GM21381 (cell line): Measurements from ENCODE around the gene TRAF3.
"Not testable (repeated sequence)": the region's sequence is repeated elsewhere in the genome, so short reads cannot be mapped to it uniquely, and the experiment has no call there.

Experiments
- ATAC-seq: cut with Tn5 transposase; IDR thresholded peaks from one replicate; pipeline ENCODE4 v1.9.1; 2021; ENCODE audit warnings: mild to moderate bottlenecking, moderate library complexity; ENCODE audit not compliant: unreplicated experiment

The TRAF3 gene

GRCh38 chr14:102918438-102918837 lies 141.2 kb downstream of the TRAF3 start:
- ATAC-seq: no peak

DNA sequence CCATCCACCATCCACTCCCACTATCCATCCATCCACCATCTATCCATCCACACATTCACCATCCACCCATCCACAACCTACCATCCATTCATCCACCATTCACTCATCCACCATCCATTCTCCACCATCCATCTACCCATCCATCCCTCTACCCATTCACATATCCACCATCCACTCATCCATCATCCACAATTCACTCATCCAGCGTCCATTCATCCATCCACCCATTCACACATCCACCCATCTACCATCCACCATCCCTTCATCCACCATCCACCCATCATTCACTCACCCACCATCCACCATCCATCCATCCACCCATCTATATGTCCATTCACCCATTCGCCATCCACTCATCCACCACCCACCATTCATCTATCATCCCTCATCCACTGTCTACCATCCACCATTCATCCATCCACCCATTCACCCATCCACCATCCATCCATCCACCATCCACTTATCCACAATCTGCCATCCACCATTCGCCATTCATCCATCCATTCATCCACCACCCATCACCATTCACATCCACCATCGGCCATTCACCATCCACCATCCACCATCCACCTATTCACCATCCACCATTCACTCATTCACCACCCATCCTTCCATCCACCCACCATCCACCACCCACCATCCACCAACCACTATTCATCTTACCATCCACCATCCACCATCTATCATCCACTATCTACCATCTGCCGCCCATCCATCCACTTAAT lies 143.2 kb downstream of the TRAF3 start:
- ATAC-seq: no peak

DNA sequence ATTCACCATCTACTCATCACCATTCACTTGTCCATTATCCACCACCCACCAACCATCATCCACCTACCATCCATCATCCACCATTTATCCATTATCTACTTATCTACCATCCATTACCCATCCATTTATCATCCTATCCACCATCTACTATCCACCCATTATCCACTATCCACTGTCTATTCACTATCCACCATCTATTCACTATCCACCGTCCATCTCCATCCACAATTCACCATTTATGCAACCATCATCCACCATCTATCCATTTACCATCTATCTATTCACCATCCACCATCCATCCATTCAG lies 143.7 kb downstream of the TRAF3 start:
- no peak for ATAC-seq

GRCh38 chr14:102922490-102923200 lies 145.4 kb downstream of the TRAF3 start, which contains the start of gene AMN:
AMN (plus strand) TSS chr14:102922663; CDS start chr14:102922689, 26 bp downstream.
- ATAC-seq: no peak

- ATAC-seq: no peak
Measured at GRCh38 chr14:102923201-102923924, 146.1 kb downstream of the TRAF3 start.

GRCh38 chr14:102923925-102924486 lies 146.8 kb downstream of the TRAF3 start:
- ATAC-seq: no peak

DNA sequence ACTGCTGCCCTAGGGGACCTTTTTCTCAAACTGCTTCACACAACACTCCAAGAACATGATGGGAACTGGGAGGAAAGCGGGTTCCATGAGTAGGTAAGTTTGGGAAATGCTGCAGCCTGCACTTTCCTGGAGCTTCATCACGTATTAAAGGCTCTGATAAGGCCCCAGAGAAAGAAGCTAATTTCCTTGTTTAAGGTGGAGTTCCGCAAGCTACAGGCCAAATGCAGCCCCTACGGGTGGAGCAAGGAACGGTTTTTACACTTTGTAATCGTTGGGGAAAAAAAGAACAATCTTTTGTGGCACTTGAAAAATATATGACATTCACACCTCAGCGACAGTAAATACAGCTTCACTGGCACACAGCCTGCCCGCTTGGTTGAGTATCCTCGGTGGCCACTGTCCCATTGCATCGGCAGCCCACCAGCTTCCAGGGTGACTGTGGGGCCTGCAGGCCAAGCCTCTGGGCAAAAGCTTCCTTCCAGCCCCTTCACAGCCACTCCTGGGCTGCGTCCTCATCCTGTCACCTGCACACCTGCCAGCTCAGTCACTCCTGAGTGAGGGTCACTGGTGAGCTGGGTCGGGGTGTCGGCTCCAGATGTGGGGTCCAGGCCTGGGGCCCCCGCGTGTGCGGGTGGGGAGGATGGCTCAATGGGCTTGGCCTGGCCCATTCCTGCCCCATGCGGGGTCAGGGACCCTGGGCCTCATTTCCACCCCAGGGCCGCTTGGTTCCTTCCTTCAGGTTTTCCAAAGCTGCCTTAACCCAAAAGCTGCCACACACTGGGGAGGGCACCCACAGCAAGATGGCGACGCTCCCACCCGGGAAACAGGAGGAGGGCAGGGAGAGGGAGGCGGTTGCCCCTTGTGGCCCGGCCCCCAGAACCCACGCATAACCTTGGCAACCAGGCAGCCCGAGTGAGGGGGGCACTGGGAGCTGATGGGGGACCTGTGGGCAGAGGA lies 147.7 kb downstream of the TRAF3 start:
- no peak for ATAC-seq

DNA sequence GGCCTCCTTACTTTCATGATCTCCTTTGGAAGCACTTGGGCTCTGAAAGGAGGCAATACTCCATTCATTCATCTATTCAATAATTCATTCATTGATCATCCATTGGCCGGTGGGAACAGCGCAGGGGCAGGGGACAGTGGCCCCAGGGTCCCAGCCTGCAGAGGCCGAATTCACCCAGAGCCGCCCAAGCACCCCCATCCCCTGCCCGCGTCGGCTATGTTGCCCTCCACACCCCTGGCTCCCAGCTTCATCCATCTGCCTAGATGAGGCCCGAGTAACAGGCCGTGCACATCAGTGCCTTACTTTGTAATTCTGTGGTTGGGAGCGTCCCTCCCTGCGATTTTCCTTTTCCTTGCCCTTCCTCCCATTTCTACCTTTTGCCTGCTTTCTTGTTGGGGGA lies 148.4 kb downstream of the TRAF3 start:
- no peak for ATAC-seq

DNA sequence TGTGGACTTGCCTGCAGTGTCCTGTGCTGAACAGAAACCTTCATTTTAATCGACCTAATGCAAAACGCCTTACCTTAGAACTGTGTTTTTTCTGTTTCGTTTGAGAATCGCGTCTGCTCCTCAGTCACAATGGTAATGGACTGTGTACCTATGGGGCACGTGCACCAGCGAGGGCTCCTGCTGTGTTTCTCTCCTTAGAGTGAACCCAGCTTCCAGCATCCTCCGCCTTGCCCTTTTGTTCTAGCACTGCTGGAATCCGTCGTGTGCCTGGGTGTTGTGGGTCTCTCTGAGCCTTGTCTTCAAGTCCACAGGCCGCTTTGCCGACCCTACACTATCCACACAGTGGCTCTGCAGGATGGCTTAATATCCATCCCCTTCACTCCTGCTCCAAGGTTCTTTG lies 148.9 kb downstream of the TRAF3 start:
- ATAC-seq: no peak

- ATAC-seq: not testable (repeated sequence)
Measured at GRCh38 chr14:102926840-102927239, 149.6 kb downstream of the TRAF3 start.

DNA sequence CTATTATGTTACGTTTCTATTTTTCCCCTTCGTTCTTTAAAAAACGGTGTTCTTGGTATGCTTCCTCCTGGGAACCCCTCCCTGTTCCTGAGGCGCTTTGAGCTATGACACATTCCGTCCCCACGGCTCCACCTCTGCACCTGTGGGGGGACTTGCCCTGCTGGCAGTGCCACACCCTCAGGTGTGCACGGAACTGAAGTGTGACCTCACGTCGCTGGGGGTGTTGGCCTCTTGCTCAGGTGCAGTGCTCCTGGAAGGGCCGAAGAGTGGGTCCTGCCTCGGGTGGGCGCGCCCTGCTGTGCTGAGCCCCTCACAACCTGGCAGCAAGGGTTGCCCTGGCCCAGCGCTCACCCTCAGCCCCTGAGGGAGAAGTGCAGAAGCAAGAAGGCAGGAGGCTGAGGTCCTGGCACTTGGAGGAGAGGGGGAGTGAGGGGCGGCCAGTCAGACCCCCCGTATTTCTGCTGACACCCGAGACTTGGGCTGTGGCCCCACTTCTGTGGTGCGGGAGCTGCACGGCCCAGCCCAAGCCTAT lies 150.2 kb downstream of the TRAF3 start:
- no peak for ATAC-seq

DNA sequence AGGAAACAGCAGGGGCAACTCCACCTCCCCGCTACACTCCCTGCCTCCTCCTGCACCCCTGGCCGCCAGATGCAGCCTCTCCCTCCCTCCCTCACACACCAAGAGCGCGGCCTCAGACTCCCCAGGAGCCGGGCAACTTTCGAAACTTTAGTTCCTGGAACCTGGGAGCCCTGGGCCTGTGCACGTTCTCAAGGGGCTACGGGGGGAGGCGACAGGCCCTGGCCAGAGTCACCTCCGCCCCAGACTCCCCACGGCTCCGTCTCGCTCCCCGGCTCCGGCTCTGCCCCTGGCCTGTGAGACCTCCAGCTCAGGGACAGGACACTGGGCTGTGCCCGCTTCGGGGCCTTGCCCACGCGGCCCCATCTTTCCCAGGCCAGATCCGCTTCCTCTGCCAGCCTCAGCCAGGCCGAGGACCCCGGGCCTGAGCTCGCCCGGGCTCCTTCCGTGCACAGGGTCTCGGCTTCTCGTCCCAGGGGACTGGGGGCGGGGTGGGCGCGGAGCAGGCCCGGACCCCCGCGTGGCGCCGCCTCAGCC lies 150.7 kb downstream of the TRAF3 start:
- ATAC-seq: no peak

GRCh38 chr14:102928412-102929240 lies 151.4 kb downstream of the TRAF3 start:
- ATAC-seq: no peak

DNA sequence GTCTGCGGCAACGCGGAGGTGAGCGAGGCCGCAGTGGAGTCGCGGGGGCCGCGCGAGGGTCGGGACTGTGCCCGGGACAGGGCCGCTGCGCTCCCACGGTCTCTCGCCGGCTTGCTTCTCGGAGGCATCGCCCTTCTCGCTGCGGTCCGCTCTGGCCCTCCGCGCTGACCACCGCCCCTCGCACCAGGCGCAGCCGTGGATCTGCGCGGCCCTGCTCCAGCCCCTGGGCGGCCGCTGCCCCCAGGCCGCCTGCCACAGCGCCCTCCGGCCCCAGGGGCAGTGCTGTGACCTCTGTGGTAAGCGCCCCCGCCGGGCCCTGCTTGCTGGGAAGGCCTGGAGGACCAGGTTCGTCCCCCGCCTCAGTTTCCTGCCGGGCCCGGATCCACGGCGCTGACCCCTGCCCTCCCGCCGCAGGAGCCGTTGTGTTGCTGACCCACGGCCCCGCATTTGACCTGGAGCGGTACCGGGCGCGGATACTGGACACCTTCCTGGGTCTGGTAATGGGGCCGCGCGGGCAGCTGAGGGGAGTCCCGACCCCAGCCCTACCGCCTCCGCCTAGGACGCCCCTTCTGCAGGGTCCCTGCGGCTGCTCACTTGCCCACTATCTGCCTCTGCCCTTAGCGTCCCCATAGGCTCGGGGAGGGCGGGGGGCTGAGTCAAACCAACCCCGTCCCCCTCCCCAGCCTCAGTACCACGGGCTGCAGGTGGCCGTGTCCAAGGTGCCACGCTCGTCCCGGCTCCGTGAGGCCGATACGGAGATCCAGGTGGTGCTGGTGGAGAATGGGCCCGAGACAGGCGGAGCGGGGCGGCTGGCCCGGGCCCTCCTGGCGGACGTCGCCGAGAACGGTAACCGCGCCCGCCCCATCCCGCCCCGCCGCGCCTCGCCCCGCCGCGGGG lies 152.2 kb downstream of the TRAF3 start:
- no peak for ATAC-seq

GRCh38 chr14:102930138-102930752 lies 153.0 kb downstream of the TRAF3 start:
- ATAC-seq: no peak

DNA sequence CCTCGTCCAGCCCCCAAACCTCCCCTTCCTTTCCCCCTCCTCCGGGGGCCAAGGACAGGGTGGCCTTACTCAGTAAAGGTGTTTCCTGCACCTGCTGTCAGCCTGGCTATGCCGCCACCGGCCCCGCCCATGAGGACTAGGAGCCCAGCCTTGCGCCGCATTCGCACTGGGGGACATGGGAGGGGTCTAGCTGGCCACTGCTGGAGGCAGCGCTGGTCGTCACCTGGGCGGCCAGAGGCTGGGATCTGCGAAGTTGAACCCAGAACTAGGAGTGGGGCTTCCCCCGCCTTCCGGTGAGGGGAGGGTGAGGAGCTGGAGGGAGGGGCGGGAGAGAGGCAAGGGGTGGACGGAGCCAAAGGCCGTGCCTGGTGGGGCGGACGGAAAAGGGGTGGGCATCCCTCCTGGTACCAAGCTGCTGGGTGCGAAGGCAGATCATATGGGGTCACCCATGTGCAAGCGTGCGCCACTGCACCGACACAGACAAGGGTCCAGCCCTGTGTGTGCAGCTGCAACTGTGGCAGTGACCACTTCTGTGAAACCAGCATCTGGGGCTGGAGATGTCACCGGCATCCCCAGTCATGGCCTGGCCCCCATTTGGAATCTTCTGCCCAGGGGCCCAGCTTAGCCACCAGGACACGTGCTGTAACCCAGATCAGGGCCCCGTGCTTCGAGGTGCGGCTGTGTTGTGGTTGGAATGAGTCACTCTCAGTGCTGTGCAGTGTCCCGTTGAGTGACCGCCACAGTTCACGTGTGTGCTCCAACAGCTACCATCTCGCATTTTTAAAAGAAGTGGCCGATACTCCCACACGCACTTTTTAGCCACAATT lies 153.7 kb downstream of the TRAF3 start:
- ATAC-seq: no peak
